Activated T-cell treated with anti-CD3 and anti-CD28 coated beads, Interleukin-2, amount 50 U/mL, for 4 hours (primary cell): Measurements from ENCODE around the gene ROGDI. TPM values are rescaled to one million over a fixed set of nuclear protein-coding genes. Genes with fewer than 3 reads are reported as not detected.
A peak's percentile ranks its signal among the peaks of the same experiment; 100 is the strongest.

ENCODE experiments used
- ATAC-seq, 2 donors: fragments of 200-7000 bp; cut with Tn5 transposase; one replicate each; pipeline ENCODE4 v1.10.0; 2021
- DNase-seq: peaks from one replicate; pipeline ENCODE4 v3.0.0-alpha.2; 2020
- H3K27me3 Mint-ChIP-seq: one replicate; pipeline ENCODE4 v1.8.0; 2021; ENCODE audit warnings: low read depth, mixed read lengths
- H3K36me3 Mint-ChIP-seq: one replicate; pipeline ENCODE4 v1.8.0; 2022; ENCODE audit warnings: mixed read lengths; ENCODE audit not compliant: insufficient read depth
- H3K4me1 Mint-ChIP-seq: one replicate; pipeline ENCODE4 v1.8.0; 2021; ENCODE audit warnings: low read depth, mixed read lengths
- H3K4me3 Mint-ChIP-seq: one replicate; pipeline ENCODE4 v1.8.0; 2021; ENCODE audit warnings: mild to moderate bottlenecking, moderate library complexity, mixed read lengths
- H3K9me3 Mint-ChIP-seq: one replicate; pipeline ENCODE4 v1.8.0; 2021; ENCODE audit warnings: mixed read lengths
- total RNA-seq, 3 donors: library from RNA; stranded (reverse); gene quantifications; one replicate each; pipeline ENCODE4 v1.2.1, GENCODE V29; 2021

Gene ROGDI
- total RNA-seq, result 1 to 10 TPM; 4.1 to 6.3 (median 6.2) TPM

GRCh38 chr16:4801962-4802658 lies at the start of gene ROGDI:
Gene ROGDI (minus strand): TSS chr16:4802633. CDS start chr16:4802571, 62 bp downstream.
- DNase-seq, result peak; percentile 69
- peaks cover 5% of the 10 kb centered on the region for H3K36me3 Mint-ChIP-seq
- ATAC-seq, result peak; percentile 69 to 70
- peaks cover 14% of the 10 kb centered on the region for H3K4me1 Mint-ChIP-seq
- H3K9me3 Mint-ChIP-seq, result no peaks in the 10 kb centered on the region
- H3K4me3 Mint-ChIP-seq, result peak within 1 kb of the TSS; percentile 84
- no peaks in the 10 kb centered on the region for H3K27me3 Mint-ChIP-seq

DNA sequence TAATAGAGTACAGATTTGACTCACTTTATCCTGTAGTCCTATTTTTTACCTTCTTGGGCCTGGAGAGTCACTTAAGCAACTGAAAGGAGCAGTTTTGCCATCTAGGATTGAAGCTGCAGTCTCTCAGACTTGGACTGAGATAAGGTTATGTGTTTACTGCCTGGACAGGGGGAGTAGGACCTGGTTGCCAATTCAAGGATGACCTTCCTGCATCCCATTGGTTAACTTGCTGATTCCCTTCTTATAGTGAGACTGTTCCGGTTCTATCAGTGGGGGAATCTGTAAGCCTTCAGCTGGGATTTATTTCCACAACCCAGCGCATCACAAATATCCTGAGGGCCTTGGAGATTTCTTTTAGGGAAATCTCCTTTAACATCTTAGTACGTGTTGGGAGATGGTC lies 47.8 kb upstream of the ROGDI start:
- H3K4me1 Mint-ChIP-seq, result peaks cover 50% of the 10 kb centered on the region
- no peaks in the 10 kb centered on the region for H3K27me3 Mint-ChIP-seq
- DNase-seq, result no peak
- ATAC-seq, result no peak
- H3K9me3 Mint-ChIP-seq, result no peaks in the 10 kb centered on the region
- H3K4me3 Mint-ChIP-seq, result peak overlapping the region; percentile 19
- peaks cover 14% of the 10 kb centered on the region for H3K36me3 Mint-ChIP-seq

- peak; percentile 22 to 25 for ATAC-seq
- Mint-ChIP-seq H3K4me1 (peaks cover 54% of the 10 kb centered on the region), H3K36me3 (peaks cover 14% of the 10 kb centered on the region), H3K27me3 (no peaks in the 10 kb centered on the region), H3K9me3 (no peaks in the 10 kb centered on the region), H3K4me3 (peak overlapping the region; percentile 91)
- DNase-seq, result peak; percentile 16
These were observed 45.5 kb upstream of the ROGDI start for GRCh38 chr16:4847774-4848587.

DNA sequence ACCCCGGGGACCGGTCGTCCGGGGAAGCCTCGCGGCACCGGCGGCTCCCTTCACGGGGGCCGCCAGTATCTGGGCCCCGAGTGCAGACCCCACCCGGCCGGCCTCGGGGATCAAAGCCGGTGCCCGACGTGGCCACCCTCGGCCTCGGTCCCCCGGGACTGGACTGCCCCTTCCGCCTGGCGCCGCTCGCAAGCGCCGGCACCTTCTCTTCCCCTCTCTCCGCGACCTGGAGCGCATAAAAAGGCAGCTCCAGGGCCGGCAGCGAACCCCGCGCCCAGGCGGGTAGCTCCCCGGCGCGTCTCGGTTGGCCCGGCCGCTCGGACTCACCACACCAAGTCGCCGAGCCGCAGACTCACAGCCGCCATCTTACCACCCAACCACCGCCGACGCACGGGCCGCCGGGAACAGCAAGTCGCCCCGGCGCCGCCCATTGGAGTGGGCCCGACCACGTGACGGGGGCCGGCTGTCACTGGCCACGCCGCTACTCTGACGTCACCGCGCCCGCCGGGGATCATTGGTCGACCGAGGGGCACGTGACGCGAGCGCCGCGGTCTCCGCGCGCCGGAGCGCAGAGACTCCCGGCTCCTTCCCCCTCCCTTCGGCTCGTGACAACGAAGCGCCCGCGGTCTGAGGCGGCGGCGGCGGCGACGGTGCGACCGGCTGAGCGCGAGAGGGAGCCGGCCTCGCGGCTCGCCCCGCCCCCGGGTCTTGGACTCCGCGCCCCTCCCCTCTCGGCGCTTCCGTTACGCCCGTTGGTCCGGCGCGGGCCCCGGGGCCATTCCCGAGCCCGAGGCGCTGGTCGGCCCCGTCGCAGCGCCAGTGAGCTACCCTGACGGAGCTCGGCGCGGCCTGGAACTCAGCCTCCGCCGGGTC lies 44.7 kb upstream of the ROGDI start, which contains the start of the genes GLYR1 and UBN1:
GLYR1 (minus strand) TSS at position 388 of the 873 bp plus-strand sequence; CDS start at position 365, 23 bp downstream.
UBN1 (plus strand) TSS at position 581 of the 873 bp plus-strand sequence. CDS start 5,437 bp downstream, outside the sequence.
- H3K4me3 Mint-ChIP-seq, result peak within 1 kb of the TSS; percentile 92
- H3K9me3 Mint-ChIP-seq, result no peaks in the 10 kb centered on the region
- peaks cover 18% of the 10 kb centered on the region for H3K36me3 Mint-ChIP-seq
- H3K27me3 Mint-ChIP-seq, result no peaks in the 10 kb centered on the region
- H3K4me1 Mint-ChIP-seq, result peaks cover 52% of the 10 kb centered on the region
- ATAC-seq, result peak; percentile 90 to 91
- peak; percentile 100 for DNase-seq

DNA sequence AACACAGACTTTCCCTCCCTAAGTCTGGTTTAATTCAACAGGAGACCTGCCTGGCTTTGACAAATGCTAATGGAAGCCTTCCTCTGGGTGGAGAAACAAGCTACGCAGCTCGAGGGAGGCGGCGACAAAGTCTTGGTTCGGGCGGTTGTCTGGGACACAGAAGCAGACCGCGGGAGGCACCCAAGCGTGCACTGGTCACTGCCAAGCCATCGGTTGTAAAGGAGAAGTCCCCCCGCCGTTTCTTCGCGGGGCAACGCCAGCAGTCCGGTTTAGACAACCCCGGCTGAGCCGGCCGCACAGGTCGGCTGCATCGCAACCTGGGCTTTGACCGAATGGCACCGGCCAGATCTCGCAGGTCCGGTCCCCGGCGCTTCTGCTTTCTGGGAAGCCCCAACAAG lies 44.1 kb upstream of the ROGDI start:
- H3K27me3 Mint-ChIP-seq, result no peaks in the 10 kb centered on the region
- no peaks in the 10 kb centered on the region for H3K9me3 Mint-ChIP-seq
- DNase-seq (no peak), ATAC-seq (no peak)
- peaks cover 47% of the 10 kb centered on the region for H3K4me1 Mint-ChIP-seq
- peak overlapping the region; percentile 92 for H3K4me3 Mint-ChIP-seq
- H3K36me3 Mint-ChIP-seq, result peaks cover 18% of the 10 kb centered on the region

DNA sequence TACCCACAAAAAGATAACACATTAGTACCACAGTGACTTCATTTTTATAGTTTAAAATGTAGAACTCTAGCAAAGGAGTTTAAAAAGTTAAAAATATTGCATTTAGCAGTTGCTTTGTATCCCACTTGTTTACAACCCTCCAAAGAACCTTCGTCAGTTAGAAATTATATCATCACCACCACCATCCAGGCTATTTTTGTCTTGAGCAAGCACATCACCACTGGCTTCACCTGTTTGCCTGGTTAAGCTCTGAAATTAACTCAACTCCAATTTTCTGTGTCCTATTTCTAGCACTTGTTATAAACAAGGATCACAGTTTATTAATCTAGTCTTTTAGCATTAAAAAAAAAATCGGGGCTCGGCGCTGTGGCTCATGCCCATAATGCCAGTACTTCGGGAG lies 38.6 kb upstream of the ROGDI start:
- H3K36me3 Mint-ChIP-seq, result peaks cover 37% of the 10 kb centered on the region
- no peaks in the 10 kb centered on the region for H3K9me3 Mint-ChIP-seq
- no peak for ATAC-seq
- no peaks in the 10 kb centered on the region for H3K27me3 Mint-ChIP-seq
- H3K4me1 Mint-ChIP-seq, result peaks cover 11% of the 10 kb centered on the region
- H3K4me3 Mint-ChIP-seq, result no peak overlapping the region
- DNase-seq, result no peak

DNA sequence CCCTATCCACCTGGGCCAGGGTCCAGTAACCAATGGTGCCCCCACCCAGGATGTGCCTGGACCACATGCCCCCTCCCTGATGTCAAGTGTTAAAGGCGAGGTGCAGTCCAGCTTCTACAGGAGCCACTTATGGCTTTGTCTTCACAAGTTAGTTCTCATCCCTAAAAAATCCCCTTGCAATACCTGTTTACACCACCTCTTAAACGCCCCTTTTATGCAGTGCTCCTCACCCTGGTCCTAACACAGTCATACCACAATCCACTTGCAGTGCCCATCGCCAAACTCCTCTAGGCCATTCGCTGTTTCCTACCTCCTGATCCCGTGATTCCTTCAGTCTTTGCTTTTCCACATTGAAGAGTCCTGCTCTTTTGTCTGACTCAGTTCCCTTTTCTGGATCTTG lies 37.5 kb upstream of the ROGDI start:
- H3K4me1 Mint-ChIP-seq, result peaks cover 6% of the 10 kb centered on the region
- H3K27me3 Mint-ChIP-seq, result no peaks in the 10 kb centered on the region
- ATAC-seq (peak in 1 of 2 donors; percentile 46), DNase-seq (no peak)
- no peak overlapping the region for H3K4me3 Mint-ChIP-seq
- H3K9me3 Mint-ChIP-seq, result no peaks in the 10 kb centered on the region
- H3K36me3 Mint-ChIP-seq, result peaks cover 35% of the 10 kb centered on the region

GRCh38 chr16:4837733-4838501 lies 35.5 kb upstream of the ROGDI start:
- H3K4me1 Mint-ChIP-seq, result peaks cover 13% of the 10 kb centered on the region
- DNase-seq (no peak), ATAC-seq (no peak)
- peaks cover 30% of the 10 kb centered on the region for H3K36me3 Mint-ChIP-seq
- H3K9me3 Mint-ChIP-seq, result no peaks in the 10 kb centered on the region
- no peak overlapping the region for H3K4me3 Mint-ChIP-seq
- H3K27me3 Mint-ChIP-seq, result no peaks in the 10 kb centered on the region

GRCh38 chr16:4836727-4837126 lies 34.3 kb upstream of the ROGDI start:
- H3K36me3 Mint-ChIP-seq, result peaks cover 32% of the 10 kb centered on the region
- peaks cover 16% of the 10 kb centered on the region for H3K4me1 Mint-ChIP-seq

DNA sequence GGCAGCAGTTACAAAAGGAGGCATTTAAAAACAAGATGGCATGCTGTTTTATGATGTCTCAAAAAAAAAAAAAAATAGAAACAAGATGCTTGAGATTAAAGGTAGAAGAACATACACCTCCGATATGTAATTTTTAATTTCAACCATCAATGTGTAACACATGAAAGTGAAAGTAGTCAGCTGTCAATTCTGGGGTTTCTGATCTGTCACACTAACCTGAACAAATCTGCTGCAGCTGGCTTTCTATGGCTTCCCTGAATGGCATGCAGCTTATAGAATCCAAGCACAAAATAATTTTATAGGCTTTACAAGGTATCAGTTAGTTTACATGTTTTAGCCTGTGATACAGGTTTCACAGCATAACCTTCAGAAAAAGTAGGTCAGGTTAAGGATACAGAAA lies 31.2 kb upstream of the ROGDI start:
- Mint-ChIP-seq H3K9me3 (no peaks in the 10 kb centered on the region), H3K27me3 (no peaks in the 10 kb centered on the region), H3K4me1 (peaks cover 16% of the 10 kb centered on the region), H3K36me3 (peaks cover 30% of the 10 kb centered on the region), H3K4me3 (no peak overlapping the region)
- DNase-seq (no peak), ATAC-seq (peak in 1 of 2 donors; percentile 66)

More at GRCh38 chr16:4836727-4837126, 34.3 kb upstream of the ROGDI start:
- Mint-ChIP-seq H3K27me3 (no peaks in the 10 kb centered on the region), H3K9me3 (no peaks in the 10 kb centered on the region), H3K4me3 (no peak overlapping the region)
- ATAC-seq (no peak), DNase-seq (no peak)

GRCh38 chr16:4832698-4833343 lies 30.4 kb upstream of the ROGDI start:
- Mint-ChIP-seq H3K4me3 (no peak overlapping the region), H3K9me3 (no peaks in the 10 kb centered on the region), H3K4me1 (peaks cover 16% of the 10 kb centered on the region), H3K36me3 (peaks cover 34% of the 10 kb centered on the region), H3K27me3 (no peaks in the 10 kb centered on the region)
- ATAC-seq (no peak), DNase-seq (no peak)

DNA sequence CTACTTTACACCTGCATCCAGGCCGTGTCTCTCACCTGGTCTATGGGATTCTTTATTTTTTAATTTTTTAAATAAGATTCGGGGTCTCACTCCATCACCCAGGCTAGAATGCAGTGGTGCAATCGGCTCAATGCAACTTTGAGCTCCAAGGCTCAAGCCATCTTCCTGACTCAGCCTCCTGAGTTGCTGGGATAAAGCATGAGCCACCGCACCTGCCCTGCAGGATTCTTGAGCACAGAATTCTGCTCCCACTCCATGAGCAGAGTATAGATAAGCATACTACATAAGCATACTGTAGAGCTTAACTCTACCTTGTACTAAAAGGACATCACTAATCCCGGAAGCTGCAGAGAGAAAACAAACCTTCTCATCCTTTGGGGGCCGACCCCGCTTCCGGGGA lies 29.2 kb upstream of the ROGDI start:
- Mint-ChIP-seq H3K9me3 (no peaks in the 10 kb centered on the region), H3K27me3 (no peaks in the 10 kb centered on the region), H3K36me3 (peaks cover 39% of the 10 kb centered on the region), H3K4me3 (no peak overlapping the region), H3K4me1 (peaks cover 16% of the 10 kb centered on the region)
- DNase-seq (no peak), ATAC-seq (no peak)

- Mint-ChIP-seq H3K4me1 (peaks cover 16% of the 10 kb centered on the region), H3K36me3 (peaks cover 36% of the 10 kb centered on the region)
These were observed 28.0 kb upstream of the ROGDI start for GRCh38 chr16:4830408-4830807.

More at GRCh38 chr16:4830408-4830807, 28.0 kb upstream of the ROGDI start:
- Mint-ChIP-seq H3K4me3 (no peak overlapping the region), H3K9me3 (no peaks in the 10 kb centered on the region), H3K27me3 (no peaks in the 10 kb centered on the region)
- ATAC-seq, result no peak
- no peak for DNase-seq
